Vagina (tissue), 2 donors: ENCODE results near the gene MAPK13.

Source experiments
- CTCF ChIP-seq, 3 experiments: fragments of 450-650 bp in 2 of 3; fragments of 200-600 bp in 1 of 3; sonication (generic) in 1 of 3; IDR thresholded peaks; one replicate each; pipeline ENCODE4 v1.5.1; 2017 to 2019; ENCODE audit warnings: antibody characterized with exemption in 3 of 3, mild to moderate bottlenecking in 2 of 3, moderate library complexity in 2 of 3
- POLR2A ChIP-seq, 2 donors: fragments of 450-650 bp; IDR thresholded peaks; one replicate each; pipeline ENCODE4 v1.6.1; 2017; ENCODE audit warnings: antibody characterized with exemption in 2 of 2, mild to moderate bottlenecking in 2 of 2, moderate library complexity in 2 of 2
- POLR2AphosphoS5 ChIP-seq, 2 donors: sonication (generic); formaldehyde crosslinking; IDR thresholded peaks; one replicate each; pipeline ENCODE4 v1.9.0; 2017; ENCODE audit warnings: antibody characterized with exemption in 2 of 2, mild to moderate bottlenecking in 2 of 2, low read depth in 1 of 2; ENCODE audit not compliant: insufficient read depth in 1 of 2

- TF ChIP-seq CTCF (IDR thresholded peaks at IDR 0.05) (no peak), POLR2A (IDR thresholded peaks at IDR 0.05) (no peak), POLR2AphosphoS5 (IDR thresholded peaks at IDR 0.05; ENCODE audit: insufficient read depth in 1 of 2, low read depth in 1 of 2) (no peak)
Observed at GRCh38 chr6:36125575-36125974, 4.7 kb upstream of the MAPK13 start.
